Fibroblast of mammary gland (primary cell): Measurements from ENCODE around the gene ADSS1.

Source experiments
- DNase-seq: peaks from one replicate; pipeline ENCODE4 v3.0.0-alpha.2; 2010; ENCODE audit warnings: low read depth
- H3K4me3 ChIP-seq: 2 replicates; pipeline ENCODE4 v1.5.1; 2011; ENCODE audit warnings: low read depth, mild to moderate bottlenecking, low read length, moderate library complexity; ENCODE audit not compliant: control insufficient read depth
- TF ChIP-seq, protein P1 (sequence below): conservative IDR thresholded peaks from 2 replicates; pipeline ENCODE4 v1.5.1; 2011; ENCODE audit warnings: low read depth, low read length, inconsistent platforms; ENCODE audit not compliant: control insufficient read depth, insufficient read depth

The ADSS1 gene

DNA sequence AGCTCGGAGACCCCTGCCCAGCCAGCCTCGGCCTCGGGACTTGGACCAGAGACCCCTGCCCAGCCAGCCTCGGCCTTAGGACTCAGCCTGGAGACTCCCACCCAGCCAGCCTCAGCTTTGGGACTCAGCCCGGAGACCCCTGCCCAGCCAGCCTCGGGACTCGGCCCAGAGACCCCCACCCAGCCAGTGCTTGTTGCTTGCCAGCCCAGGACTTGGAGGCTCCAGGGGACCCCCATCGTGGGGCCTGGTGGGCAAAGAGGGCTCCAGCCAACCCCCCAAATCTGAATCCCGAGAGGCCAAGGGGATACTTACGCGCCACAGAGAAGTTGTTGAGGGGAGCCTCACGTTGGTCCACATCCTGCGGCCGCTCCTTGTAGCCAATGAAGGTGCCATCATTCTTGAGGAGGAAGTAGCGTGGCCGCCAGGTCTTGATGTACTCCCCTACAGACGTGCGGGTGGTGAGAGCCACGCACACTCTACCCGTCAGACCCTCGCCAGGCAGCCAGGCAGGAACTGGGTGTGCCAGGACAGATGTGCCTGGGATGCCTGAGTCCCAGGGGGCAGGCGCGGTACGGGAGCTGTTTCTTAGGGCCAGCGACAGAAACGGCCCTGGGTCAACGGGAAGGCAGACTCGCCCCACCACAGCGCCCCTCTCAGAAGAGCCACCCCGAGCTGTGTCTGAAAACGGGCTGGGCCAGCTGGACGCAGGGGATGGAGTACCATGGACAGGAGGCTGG is 55.9 kb downstream of the ADSS1 start:
- no peak for DNase-seq
- TF ChIP-seq, protein P1, sequence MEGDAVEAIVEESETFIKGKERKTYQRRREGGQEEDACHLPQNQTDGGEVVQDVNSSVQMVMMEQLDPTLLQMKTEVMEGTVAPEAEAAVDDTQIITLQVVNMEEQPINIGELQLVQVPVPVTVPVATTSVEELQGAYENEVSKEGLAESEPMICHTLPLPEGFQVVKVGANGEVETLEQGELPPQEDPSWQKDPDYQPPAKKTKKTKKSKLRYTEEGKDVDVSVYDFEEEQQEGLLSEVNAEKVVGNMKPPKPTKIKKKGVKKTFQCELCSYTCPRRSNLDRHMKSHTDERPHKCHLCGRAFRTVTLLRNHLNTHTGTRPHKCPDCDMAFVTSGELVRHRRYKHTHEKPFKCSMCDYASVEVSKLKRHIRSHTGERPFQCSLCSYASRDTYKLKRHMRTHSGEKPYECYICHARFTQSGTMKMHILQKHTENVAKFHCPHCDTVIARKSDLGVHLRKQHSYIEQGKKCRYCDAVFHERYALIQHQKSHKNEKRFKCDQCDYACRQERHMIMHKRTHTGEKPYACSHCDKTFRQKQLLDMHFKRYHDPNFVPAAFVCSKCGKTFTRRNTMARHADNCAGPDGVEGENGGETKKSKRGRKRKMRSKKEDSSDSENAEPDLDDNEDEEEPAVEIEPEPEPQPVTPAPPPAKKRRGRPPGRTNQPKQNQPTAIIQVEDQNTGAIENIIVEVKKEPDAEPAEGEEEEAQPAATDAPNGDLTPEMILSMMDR = no peak
- H3K4me3 ChIP-seq = no peak overlapping the region

DNA sequence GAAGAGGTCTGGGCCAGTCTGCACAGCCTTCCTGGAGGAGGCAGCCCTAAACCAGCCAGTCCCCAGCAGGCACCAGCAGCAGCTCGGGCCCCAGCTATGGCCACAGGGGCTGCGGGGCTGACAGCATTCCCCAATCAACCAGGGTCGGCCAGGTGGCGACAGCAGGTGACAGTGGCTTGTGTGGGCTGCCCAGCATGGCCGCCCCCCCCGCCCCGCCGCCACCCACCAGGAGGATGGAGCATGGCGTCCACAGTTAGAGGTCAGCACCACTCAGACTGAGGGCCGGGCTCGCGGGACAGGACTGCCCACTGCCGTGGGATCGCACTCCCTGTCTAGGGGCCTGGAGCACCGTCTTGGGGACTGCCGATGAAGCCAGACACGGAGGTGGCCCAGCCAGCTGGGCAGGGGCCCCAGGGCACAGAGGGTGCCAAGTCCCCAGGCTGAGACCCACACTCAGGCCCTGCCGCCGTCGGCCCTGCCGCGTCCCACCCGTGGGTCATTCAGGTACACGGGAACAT is 56.5 kb downstream of the ADSS1 start:
- TF ChIP-seq, protein P1 = no peak
- H3K4me3 ChIP-seq = no peak overlapping the region
- DNase-seq = no peak

DNA sequence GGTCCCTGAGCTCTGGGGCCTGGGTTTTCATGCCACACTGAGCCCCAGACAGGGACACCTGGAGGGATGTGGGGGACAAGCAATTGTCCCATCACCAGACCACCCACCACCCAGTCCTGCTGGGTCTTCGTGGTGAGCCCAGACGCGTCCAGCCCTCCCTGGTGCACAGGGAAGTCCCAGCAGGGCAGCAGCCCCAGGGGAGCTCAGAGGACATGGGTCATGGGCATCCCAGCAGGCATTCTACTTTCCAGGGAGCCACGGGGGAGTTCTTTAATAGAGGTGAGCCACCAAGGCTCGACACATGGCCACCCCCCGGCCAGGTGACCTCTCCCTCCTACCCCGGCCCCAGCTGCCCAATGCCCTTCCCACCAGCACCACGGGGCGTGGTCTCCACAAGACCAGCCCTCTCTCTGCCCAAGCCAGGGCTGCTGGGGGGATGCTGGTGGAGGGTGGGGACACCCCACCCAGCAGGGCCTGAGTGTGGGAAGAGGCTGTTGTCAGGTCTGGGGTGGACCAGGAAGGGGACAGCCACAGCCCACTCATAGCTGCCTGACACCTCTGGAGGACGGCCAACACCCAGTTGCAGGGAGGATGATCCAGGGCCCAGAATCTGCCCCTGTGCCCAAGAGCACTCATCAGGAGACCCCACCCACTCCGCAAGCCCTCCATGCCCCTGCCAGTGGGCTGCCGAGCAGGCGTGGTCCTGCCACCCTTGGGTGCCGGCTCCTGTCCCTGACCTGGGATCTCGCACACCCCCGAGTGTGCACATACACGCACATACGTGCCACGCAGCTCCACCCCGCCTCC is 57.4 kb downstream of the ADSS1 start:
- DNase-seq = no peak

DNA sequence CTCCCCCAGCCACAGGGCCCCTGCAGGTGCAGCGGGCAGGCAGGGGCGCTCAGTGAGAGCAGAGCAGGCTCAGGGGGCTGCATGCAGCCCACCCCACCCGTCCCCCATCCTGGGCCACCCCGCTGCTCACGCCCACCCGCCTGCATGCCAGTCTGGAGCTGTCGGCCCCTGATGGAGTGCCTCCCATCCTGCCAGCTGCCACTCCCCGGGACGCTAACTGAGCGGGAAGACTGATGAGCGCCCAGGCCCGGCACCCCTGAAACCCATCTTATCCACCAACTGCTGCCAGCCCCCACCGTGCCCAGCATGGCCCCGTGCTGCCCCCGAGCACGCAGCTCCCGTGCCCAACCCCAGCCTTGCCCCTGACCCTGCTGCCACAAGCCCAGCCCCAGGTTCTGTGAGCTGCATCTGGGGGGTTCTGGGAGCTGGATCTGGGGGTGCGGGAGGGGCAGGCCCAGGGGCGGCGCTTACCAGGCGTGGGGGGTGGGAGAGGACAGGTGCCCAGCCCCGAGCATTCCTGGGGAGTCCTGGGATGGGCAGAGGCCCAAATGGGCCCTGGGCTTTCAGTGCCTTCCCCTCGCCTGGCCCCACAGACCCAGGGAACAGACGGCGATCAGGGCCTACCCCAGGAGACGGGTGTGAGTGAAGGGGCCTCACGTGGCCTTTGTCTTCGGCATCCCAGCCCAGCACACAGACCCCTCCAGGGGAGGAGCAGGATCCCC is 58.2 kb downstream of the ADSS1 start:
- DNase-seq = no peak
- no peak overlapping the region for H3K4me3 ChIP-seq
- TF ChIP-seq, protein P1 = no peak

More for the DNA sequence above, 57.4 kb downstream of the ADSS1 start:
- H3K4me3 ChIP-seq = no peak overlapping the region
- TF ChIP-seq, protein P1 = no peak

GRCh38 chr14:104782808-104783139 is 58.7 kb downstream of the ADSS1 start:
- H3K4me3 ChIP-seq = no peak overlapping the region
- DNase-seq = no peak
- TF ChIP-seq, protein P1 = no peak

- H3K4me3 ChIP-seq = no peak overlapping the region
- TF ChIP-seq, protein P1 = no peak
- no peak for DNase-seq
These were observed 59.6 kb downstream of the ADSS1 start for GRCh38 chr14:104783484-104784217.
